ENCODE data around the gene SMYD3. TPM values are rescaled to one million over a fixed set of nuclear protein-coding genes. Genes with fewer than 3 reads are reported as not detected.

SMYD3 gene
- total RNA-seq, 3 donors from 2014 or later (not counting 1 experiment from before 2014, with no cell fraction given) = 43.6 to 48.0 (median 46.1) TPM

GRCh38 chr1:246265481-246265880 lies 241.6 kb downstream of the SMYD3 start:
- H3K36me3 Mint-ChIP-seq = no peaks in the 10 kb centered on the region
- no peak overlapping the region for H3K4me3 Mint-ChIP-seq
- no peak overlapping the region for H3K27ac Mint-ChIP-seq
- no peaks in the 10 kb centered on the region for H3K9me3 Mint-ChIP-seq
- no peaks in the 10 kb centered on the region for H3K4me1 ChIP-seq (ENCODE audit: control insufficient read depth, insufficient read depth, low read length)
- DNase-seq (no peak), ATAC-seq (no peak)
- H3K4me3 ChIP-seq (ENCODE audit: low read length) = no peak overlapping the region
- intact Hi-C loops (cut with micrococcal nuclease) = no loop called here
- no peaks in the 10 kb centered on the region for H3K4me1 Mint-ChIP-seq
- TF ChIP-seq CTCF (IDR thresholded peaks at IDR 0.05) = no peak
- no peaks in the 10 kb centered on the region for H3K36me3 ChIP-seq (ENCODE audit: control insufficient read depth, insufficient read depth, low read length)
- no peak overlapping the region for H3K27ac ChIP-seq (ENCODE audit: low read length)
- H3K9me3 ChIP-seq (ENCODE audit: control insufficient read depth, insufficient read depth, low read length) = peaks cover 2% of the 10 kb centered on the region
- no peaks in the 10 kb centered on the region for H3K27me3 Mint-ChIP-seq (ENCODE audit: low read depth in 2 of 2)
- H3K27me3 ChIP-seq (ENCODE audit: control insufficient read depth, insufficient read depth, low read length) = no peaks in the 10 kb centered on the region
- WGBS (ENCODE audit: insufficient coverage) = 100% methylated on average over 1 of the region's 2 CpGs

- intact Hi-C loops (cut with micrococcal nuclease) = no loop called here
- H3K9me3 Mint-ChIP-seq = peaks cover 4 to 5% of the 10 kb centered on the region in 2 donors
Observed at GRCh38 chr1:246262281-246262680, 244.8 kb downstream of the SMYD3 start.

GRCh38 chr1:246261639-246262038 lies 245.4 kb downstream of the SMYD3 start:
- Histone ChIP-seq H3K27ac (ENCODE audit: low read length) (no peak overlapping the region), H3K4me1 (ENCODE audit: control insufficient read depth, insufficient read depth, low read length) (no peaks in the 10 kb centered on the region), H3K9me3 (ENCODE audit: control insufficient read depth, insufficient read depth, low read length) (peaks cover 14% of the 10 kb centered on the region), H3K27me3 (ENCODE audit: control insufficient read depth, insufficient read depth, low read length) (no peaks in the 10 kb centered on the region), H3K4me3 (ENCODE audit: low read length) (no peak overlapping the region), H3K36me3 (ENCODE audit: control insufficient read depth, insufficient read depth, low read length) (no peaks in the 10 kb centered on the region)
- intact Hi-C loops (cut with micrococcal nuclease) = no loop called here
- Mint-ChIP-seq H3K4me1 (no peaks in the 10 kb centered on the region), H3K27me3 (ENCODE audit: low read depth in 2 of 2) (no peaks in the 10 kb centered on the region), H3K4me3 (no peak overlapping the region), H3K9me3 (peaks cover 4 to 5% of the 10 kb centered on the region in 2 donors), H3K27ac (no peak overlapping the region), H3K36me3 (peaks cover 11% of the 10 kb centered on the region)
- ATAC-seq (no peak), DNase-seq (no peak)
- WGBS (ENCODE audit: insufficient coverage) = no CpG with 5 or more reads among the region's 3 CpGs
- TF ChIP-seq CTCF (IDR thresholded peaks at IDR 0.05) = no peak

More at GRCh38 chr1:246262281-246262680, 244.8 kb downstream of the SMYD3 start:
- TF ChIP-seq CTCF (IDR thresholded peaks at IDR 0.05) = no peak
- Histone ChIP-seq H3K9me3 (ENCODE audit: control insufficient read depth, insufficient read depth, low read length) (peaks cover 14% of the 10 kb centered on the region), H3K36me3 (ENCODE audit: control insufficient read depth, insufficient read depth, low read length) (no peaks in the 10 kb centered on the region), H3K4me1 (ENCODE audit: control insufficient read depth, insufficient read depth, low read length) (no peaks in the 10 kb centered on the region), H3K27me3 (ENCODE audit: control insufficient read depth, insufficient read depth, low read length) (no peaks in the 10 kb centered on the region), H3K27ac (ENCODE audit: low read length) (no peak overlapping the region), H3K4me3 (ENCODE audit: low read length) (no peak overlapping the region)
- DNase-seq (no peak), ATAC-seq (no peak)
- H3K27ac Mint-ChIP-seq = no peak overlapping the region
- H3K27me3 Mint-ChIP-seq (ENCODE audit: low read depth in 2 of 2) = no peaks in the 10 kb centered on the region
- H3K4me1 Mint-ChIP-seq = no peaks in the 10 kb centered on the region
- no peak overlapping the region for H3K4me3 Mint-ChIP-seq
- WGBS (ENCODE audit: insufficient coverage) = 67% methylated on average over 3 of the region's 6 CpGs
- peaks cover 11% of the 10 kb centered on the region for H3K36me3 Mint-ChIP-seq

- Histone ChIP-seq H3K27me3 (ENCODE audit: control insufficient read depth, insufficient read depth, low read length) (no peaks in the 10 kb centered on the region), H3K9me3 (ENCODE audit: control insufficient read depth, insufficient read depth, low read length) (peaks cover 14% of the 10 kb centered on the region), H3K4me1 (ENCODE audit: control insufficient read depth, insufficient read depth, low read length) (no peaks in the 10 kb centered on the region), H3K27ac (ENCODE audit: low read length) (no peak overlapping the region), H3K36me3 (ENCODE audit: control insufficient read depth, insufficient read depth, low read length) (no peaks in the 10 kb centered on the region), H3K4me3 (ENCODE audit: low read length) (no peak overlapping the region)
- Mint-ChIP-seq H3K4me1 (no peaks in the 10 kb centered on the region), H3K9me3 (peaks cover 4 to 5% of the 10 kb centered on the region in 2 donors), H3K27me3 (ENCODE audit: low read depth in 2 of 2) (no peaks in the 10 kb centered on the region), H3K27ac (no peak overlapping the region), H3K4me3 (no peak overlapping the region), H3K36me3 (peaks cover 11% of the 10 kb centered on the region)
- TF ChIP-seq CTCF (IDR thresholded peaks at IDR 0.05) = no peak
- ATAC-seq (no peak), DNase-seq (no peak)
- intact Hi-C loops (cut with micrococcal nuclease) = no loop called here
- 75% methylated on average over 4 of the region's 4 CpGs for WGBS (ENCODE audit: insufficient coverage)
Observed at GRCh38 chr1:246258250-246258649, 248.8 kb downstream of the SMYD3 start.

Measured in natural killer cell (primary cell).